ENCODE data around the gene ZNF70. TPM values are rescaled to one million over a fixed set of nuclear protein-coding genes. Genes with fewer than 3 reads are reported as not detected.
A peak's percentile ranks its signal among the peaks of the same experiment; 100 is the strongest.

The ZNF70 gene
- total RNA-seq, 1 experiment from 2014 or later: 3.3 TPM

DNA sequence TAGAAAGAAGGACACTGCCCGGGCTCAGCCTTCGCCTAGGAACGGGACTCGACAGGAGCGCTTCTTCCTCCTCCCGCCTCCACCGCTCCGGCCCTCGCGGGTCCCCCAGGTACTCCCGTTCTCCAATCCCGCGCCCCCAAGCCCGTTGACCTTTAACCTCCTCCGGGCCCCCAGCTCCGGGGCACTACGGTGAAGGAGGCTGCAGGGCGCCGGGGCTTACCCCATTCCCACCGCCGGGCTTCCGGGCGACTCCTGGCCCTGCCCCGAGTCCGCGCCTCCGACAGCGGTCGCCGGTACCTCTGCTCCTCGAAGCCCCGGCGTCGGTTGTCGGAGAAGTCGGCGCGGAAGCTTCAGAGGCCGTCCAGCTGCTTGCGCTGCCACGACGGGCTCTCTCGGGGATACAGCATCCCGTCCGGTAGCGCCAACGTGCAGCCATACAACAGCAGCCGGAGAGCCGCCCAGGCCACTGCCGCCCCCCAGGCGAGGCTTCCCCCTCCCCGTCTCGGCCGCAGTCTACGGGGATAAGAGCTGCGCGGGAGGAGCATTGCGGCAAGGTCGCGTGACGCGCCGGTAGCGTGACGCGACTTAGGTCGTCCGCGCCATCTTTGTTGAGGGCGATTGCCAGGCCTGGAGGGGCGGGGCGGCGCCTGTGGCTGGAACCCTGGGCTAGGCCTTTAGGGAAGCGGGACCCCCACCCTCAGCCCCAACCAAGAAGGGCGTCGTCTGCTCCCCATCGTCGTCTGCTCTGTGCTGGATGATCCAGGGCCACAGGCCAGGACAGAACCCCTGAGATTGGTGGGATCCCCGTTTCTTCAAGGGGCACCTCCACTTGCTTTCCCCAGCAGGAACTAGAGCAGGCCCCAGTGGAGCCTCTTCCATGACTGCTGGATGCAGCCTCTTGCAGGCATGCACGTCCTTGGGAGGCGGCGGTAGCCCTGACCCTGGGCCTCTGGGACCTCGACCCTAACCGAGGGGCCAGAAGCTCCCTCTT, 33.8 kb downstream of the ZNF70 start (continued):
- TF ChIP-seq MYBL2 (CRISPR knock-in tag; IDR thresholded peaks at IDR 0.05) (no peak), ZNF138 (CRISPR knock-in tag; conservative IDR thresholded peaks at IDR 0.05) (peak; percentile 91; the same call in 1 of the 2 replicates), ZNF317 (CRISPR knock-in tag; IDR thresholded peaks at IDR 0.05; ENCODE audit: borderline replicate concordance, low read depth) (no peak), SP1 (CRISPR knock-in tag; conservative IDR thresholded peaks at IDR 0.05) (peak; percentile 92), PRRX2 (CRISPR knock-in tag; IDR thresholded peaks at IDR 0.05) (no peak), ZBTB21 (CRISPR knock-in tag; IDR thresholded peaks at IDR 0.05; ENCODE audit: borderline replicate concordance) (peak; percentile 91), KAT7 (CRISPR knock-in tag; IDR thresholded peaks at IDR 0.05; ENCODE audit: borderline replicate concordance) (peak; percentile 69; the same call in 1 of the 2 replicates), ETV6 (CRISPR knock-in tag; IDR thresholded peaks at IDR 0.05) (peak; percentile 95; the same call in 1 of the 2 replicates), CREM (CRISPR knock-in tag; IDR thresholded peaks at IDR 0.05) (peak; percentile 95), TEAD4 (CRISPR knock-in tag; IDR thresholded peaks at IDR 0.05) (peak; percentile 22; the same call in 1 of the 2 replicates), ZNF219 (CRISPR knock-in tag; IDR thresholded peaks at IDR 0.05; ENCODE audit: borderline replicate concordance) (peak; percentile 44; the same call in 1 of the 2 replicates)
- TF ChIP-seq, protein P1, sequence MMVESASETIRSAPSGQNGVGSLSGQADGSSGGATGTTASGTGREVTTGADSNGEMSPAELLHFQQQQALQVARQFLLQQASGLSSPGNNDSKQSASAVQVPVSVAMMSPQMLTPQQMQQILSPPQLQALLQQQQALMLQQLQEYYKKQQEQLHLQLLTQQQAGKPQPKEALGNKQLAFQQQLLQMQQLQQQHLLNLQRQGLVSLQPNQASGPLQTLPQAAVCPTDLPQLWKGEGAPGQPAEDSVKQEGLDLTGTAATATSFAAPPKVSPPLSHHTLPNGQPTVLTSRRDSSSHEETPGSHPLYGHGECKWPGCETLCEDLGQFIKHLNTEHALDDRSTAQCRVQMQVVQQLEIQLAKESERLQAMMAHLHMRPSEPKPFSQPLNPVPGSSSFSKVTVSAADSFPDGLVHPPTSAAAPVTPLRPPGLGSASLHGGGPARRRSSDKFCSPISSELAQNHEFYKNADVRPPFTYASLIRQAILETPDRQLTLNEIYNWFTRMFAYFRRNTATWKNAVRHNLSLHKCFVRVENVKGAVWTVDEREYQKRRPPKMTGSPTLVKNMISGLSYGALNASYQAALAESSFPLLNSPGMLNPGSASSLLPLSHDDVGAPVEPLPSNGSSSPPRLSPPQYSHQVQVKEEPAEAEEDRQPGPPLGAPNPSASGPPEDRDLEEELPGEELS (CRISPR knock-in tag; IDR thresholded peaks at IDR 0.05): peak; percentile 94
- TF ChIP-seq, protein P2, sequence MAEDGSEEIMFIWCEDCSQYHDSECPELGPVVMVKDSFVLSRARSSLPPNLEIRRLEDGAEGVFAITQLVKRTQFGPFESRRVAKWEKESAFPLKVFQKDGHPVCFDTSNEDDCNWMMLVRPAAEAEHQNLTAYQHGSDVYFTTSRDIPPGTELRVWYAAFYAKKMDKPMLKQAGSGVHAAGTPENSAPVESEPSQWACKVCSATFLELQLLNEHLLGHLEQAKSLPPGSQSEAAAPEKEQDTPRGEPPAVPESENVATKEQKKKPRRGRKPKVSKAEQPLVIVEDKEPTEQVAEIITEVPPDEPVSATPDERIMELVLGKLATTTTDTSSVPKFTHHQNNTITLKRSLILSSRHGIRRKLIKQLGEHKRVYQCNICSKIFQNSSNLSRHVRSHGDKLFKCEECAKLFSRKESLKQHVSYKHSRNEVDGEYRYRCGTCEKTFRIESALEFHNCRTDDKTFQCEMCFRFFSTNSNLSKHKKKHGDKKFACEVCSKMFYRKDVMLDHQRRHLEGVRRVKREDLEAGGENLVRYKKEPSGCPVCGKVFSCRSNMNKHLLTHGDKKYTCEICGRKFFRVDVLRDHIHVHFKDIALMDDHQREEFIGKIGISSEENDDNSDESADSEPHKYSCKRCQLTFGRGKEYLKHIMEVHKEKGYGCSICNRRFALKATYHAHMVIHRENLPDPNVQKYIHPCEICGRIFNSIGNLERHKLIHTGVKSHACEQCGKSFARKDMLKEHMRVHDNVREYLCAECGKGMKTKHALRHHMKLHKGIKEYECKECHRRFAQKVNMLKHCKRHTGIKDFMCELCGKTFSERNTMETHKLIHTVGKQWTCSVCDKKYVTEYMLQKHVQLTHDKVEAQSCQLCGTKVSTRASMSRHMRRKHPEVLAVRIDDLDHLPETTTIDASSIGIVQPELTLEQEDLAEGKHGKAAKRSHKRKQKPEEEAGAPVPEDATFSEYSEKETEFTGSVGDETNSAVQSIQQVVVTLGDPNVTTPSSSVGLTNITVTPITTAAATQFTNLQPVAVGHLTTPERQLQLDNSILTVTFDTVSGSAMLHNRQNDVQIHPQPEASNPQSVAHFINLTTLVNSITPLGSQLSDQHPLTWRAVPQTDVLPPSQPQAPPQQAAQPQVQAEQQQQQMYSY (CRISPR knock-in tag; IDR thresholded peaks at IDR 0.05): peak; percentile 21; the same call in 1 of the 2 replicates
- TF ChIP-seq, protein P3, sequence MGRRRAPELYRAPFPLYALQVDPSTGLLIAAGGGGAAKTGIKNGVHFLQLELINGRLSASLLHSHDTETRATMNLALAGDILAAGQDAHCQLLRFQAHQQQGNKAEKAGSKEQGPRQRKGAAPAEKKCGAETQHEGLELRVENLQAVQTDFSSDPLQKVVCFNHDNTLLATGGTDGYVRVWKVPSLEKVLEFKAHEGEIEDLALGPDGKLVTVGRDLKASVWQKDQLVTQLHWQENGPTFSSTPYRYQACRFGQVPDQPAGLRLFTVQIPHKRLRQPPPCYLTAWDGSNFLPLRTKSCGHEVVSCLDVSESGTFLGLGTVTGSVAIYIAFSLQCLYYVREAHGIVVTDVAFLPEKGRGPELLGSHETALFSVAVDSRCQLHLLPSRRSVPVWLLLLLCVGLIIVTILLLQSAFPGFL (CRISPR knock-in tag; IDR thresholded peaks at IDR 0.05; ENCODE audit: borderline replicate concordance): no peak
- TF ChIP-seq, protein P4, sequence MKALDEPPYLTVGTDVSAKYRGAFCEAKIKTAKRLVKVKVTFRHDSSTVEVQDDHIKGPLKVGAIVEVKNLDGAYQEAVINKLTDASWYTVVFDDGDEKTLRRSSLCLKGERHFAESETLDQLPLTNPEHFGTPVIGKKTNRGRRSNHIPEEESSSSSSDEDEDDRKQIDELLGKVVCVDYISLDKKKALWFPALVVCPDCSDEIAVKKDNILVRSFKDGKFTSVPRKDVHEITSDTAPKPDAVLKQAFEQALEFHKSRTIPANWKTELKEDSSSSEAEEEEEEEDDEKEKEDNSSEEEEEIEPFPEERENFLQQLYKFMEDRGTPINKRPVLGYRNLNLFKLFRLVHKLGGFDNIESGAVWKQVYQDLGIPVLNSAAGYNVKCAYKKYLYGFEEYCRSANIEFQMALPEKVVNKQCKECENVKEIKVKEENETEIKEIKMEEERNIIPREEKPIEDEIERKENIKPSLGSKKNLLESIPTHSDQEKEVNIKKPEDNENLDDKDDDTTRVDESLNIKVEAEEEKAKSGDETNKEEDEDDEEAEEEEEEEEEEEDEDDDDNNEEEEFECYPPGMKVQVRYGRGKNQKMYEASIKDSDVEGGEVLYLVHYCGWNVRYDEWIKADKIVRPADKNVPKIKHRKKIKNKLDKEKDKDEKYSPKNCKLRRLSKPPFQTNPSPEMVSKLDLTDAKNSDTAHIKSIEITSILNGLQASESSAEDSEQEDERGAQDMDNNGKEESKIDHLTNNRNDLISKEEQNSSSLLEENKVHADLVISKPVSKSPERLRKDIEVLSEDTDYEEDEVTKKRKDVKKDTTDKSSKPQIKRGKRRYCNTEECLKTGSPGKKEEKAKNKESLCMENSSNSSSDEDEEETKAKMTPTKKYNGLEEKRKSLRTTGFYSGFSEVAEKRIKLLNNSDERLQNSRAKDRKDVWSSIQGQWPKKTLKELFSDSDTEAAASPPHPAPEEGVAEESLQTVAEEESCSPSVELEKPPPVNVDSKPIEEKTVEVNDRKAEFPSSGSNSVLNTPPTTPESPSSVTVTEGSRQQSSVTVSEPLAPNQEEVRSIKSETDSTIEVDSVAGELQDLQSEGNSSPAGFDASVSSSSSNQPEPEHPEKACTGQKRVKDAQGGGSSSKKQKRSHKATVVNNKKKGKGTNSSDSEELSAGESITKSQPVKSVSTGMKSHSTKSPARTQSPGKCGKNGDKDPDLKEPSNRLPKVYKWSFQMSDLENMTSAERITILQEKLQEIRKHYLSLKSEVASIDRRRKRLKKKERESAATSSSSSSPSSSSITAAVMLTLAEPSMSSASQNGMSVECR (CRISPR knock-in tag; IDR thresholded peaks at IDR 0.05; ENCODE audit: borderline replicate concordance): peak; percentile 87; the same call in 1 of the 2 replicates
- TF ChIP-seq, protein P5, sequence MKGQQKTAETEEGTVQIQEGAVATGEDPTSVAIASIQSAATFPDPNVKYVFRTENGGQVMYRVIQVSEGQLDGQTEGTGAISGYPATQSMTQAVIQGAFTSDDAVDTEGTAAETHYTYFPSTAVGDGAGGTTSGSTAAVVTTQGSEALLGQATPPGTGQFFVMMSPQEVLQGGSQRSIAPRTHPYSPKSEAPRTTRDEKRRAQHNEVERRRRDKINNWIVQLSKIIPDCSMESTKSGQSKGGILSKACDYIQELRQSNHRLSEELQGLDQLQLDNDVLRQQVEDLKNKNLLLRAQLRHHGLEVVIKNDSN (CRISPR knock-in tag; IDR thresholded peaks at IDR 0.05): peak; percentile 97
- TF ChIP-seq, protein P6, sequence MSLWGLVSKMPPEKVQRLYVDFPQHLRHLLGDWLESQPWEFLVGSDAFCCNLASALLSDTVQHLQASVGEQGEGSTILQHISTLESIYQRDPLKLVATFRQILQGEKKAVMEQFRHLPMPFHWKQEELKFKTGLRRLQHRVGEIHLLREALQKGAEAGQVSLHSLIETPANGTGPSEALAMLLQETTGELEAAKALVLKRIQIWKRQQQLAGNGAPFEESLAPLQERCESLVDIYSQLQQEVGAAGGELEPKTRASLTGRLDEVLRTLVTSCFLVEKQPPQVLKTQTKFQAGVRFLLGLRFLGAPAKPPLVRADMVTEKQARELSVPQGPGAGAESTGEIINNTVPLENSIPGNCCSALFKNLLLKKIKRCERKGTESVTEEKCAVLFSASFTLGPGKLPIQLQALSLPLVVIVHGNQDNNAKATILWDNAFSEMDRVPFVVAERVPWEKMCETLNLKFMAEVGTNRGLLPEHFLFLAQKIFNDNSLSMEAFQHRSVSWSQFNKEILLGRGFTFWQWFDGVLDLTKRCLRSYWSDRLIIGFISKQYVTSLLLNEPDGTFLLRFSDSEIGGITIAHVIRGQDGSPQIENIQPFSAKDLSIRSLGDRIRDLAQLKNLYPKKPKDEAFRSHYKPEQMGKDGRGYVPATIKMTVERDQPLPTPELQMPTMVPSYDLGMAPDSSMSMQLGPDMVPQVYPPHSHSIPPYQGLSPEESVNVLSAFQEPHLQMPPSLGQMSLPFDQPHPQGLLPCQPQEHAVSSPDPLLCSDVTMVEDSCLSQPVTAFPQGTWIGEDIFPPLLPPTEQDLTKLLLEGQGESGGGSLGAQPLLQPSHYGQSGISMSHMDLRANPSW (CRISPR knock-in tag; conservative IDR thresholded peaks at IDR 0.05; ENCODE audit: low read depth): peak; percentile 86; the same call in 1 of the 2 replicates
- TF ChIP-seq, protein P7, sequence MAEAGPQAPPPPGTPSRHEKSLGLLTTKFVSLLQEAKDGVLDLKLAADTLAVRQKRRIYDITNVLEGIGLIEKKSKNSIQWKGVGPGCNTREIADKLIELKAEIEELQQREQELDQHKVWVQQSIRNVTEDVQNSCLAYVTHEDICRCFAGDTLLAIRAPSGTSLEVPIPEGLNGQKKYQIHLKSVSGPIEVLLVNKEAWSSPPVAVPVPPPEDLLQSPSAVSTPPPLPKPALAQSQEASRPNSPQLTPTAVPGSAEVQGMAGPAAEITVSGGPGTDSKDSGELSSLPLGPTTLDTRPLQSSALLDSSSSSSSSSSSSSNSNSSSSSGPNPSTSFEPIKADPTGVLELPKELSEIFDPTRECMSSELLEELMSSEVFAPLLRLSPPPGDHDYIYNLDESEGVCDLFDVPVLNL (CRISPR knock-in tag; IDR thresholded peaks at IDR 0.05; ENCODE audit: borderline replicate concordance, low read depth): no peak
- TF ChIP-seq, protein P8, sequence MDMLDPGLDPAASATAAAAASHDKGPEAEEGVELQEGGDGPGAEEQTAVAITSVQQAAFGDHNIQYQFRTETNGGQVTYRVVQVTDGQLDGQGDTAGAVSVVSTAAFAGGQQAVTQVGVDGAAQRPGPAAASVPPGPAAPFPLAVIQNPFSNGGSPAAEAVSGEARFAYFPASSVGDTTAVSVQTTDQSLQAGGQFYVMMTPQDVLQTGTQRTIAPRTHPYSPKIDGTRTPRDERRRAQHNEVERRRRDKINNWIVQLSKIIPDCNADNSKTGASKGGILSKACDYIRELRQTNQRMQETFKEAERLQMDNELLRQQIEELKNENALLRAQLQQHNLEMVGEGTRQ (CRISPR knock-in tag; IDR thresholded peaks at IDR 0.05): peak; percentile 98
